ENCODE results near the gene ANO1. TPM values are rescaled to one million over a fixed set of nuclear protein-coding genes. Genes with fewer than 3 reads are reported as not detected.

Gene ANO1
- total and polyA plus RNA-seq, 2 donors (not counting 1 experiment from before 2014, with no cell fraction given), result not detected

- H3K27me3 ChIP-seq (replicated peaks in 1 of 4; ENCODE audit: control extremely low read depth in 1 of 4, control insufficient read depth in 3 of 4, insufficient read depth in 4 of 4, low read length in 3 of 4), result no peaks in the 10 kb centered on the region
- Mint-ChIP-seq H3K9me3 (ENCODE audit: insufficient read depth) (no peaks in the 10 kb centered on the region), H3K27me3 (peaks cover 9% of the 10 kb centered on the region), H3K27ac (no peak overlapping the region), H3K4me3 (no peak overlapping the region), H3K4me1 (no peaks in the 10 kb centered on the region)
- no peaks in the 10 kb centered on the region for H3K36me3 ChIP-seq (replicated peaks in 1 of 2; ENCODE audit: control extremely low read depth in 1 of 2, control insufficient read depth in 1 of 2, extremely low read depth in 1 of 2, insufficient read depth in 2 of 2, low read length in 1 of 2)
- no peak overlapping the region for H3K4me3 ChIP-seq (ENCODE audit: control extremely low read depth in 1 of 5, extremely low read depth in 1 of 5, insufficient read depth in 1 of 5, low read depth in 2 of 5, low read length in 4 of 5)
- ChIA-PET POLR2A (no interaction called here), CTCF (no interaction called here)
- intact Hi-C loops (cut with micrococcal nuclease), result no loop called here
- TF ChIP-seq, protein P1, sequence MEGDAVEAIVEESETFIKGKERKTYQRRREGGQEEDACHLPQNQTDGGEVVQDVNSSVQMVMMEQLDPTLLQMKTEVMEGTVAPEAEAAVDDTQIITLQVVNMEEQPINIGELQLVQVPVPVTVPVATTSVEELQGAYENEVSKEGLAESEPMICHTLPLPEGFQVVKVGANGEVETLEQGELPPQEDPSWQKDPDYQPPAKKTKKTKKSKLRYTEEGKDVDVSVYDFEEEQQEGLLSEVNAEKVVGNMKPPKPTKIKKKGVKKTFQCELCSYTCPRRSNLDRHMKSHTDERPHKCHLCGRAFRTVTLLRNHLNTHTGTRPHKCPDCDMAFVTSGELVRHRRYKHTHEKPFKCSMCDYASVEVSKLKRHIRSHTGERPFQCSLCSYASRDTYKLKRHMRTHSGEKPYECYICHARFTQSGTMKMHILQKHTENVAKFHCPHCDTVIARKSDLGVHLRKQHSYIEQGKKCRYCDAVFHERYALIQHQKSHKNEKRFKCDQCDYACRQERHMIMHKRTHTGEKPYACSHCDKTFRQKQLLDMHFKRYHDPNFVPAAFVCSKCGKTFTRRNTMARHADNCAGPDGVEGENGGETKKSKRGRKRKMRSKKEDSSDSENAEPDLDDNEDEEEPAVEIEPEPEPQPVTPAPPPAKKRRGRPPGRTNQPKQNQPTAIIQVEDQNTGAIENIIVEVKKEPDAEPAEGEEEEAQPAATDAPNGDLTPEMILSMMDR (IDR thresholded peaks at IDR 0.05), result no peak
- no peak for TF ChIP-seq EZH2 (IDR thresholded peaks at IDR 0.05; ENCODE audit: borderline replicate concordance, insufficient read depth, low read depth, low read length, poor library complexity, severe bottlenecking)
- no peaks in the 10 kb centered on the region for H3K79me2 ChIP-seq (ENCODE audit: control insufficient read depth, insufficient read depth, low read length)
- no peaks in the 10 kb centered on the region for H3K9me3 ChIP-seq (ENCODE audit: control extremely low read depth in 1 of 3, control insufficient read depth in 2 of 3, insufficient read depth in 1 of 3, low read length in 2 of 3)
- no peak overlapping the region for H3K27ac ChIP-seq (ENCODE audit: low read length in 2 of 2)
- no peak overlapping the region for H3K4me2 ChIP-seq (replicated peaks; ENCODE audit: low read depth, low read length, poor library complexity, severe bottlenecking)
- H4K20me1 ChIP-seq (ENCODE audit: control insufficient read depth, insufficient read depth, low read length, poor library complexity, severe bottlenecking), result no peaks in the 10 kb centered on the region
- H3K9ac ChIP-seq (ENCODE audit: low read length), result no peak overlapping the region
- no peak for DNase-seq
- H2AFZ ChIP-seq (ENCODE audit: insufficient read depth, low read depth, low read length, poor library complexity, severe bottlenecking), result no peak overlapping the region
- WGBS (ENCODE audit: insufficient coverage), result 94% methylated on average over 5 of the region's 5 CpGs
- H3K4me1 ChIP-seq (ENCODE audit: control insufficient read depth in 2 of 2, insufficient read depth in 2 of 2, low read length in 2 of 2), result no peaks in the 10 kb centered on the region
- no peak for ATAC-seq (ENCODE audit: low read depth)
Measured at GRCh38 chr11:70113801-70114200, 35.7 kb downstream of the ANO1 start.

DNA sequence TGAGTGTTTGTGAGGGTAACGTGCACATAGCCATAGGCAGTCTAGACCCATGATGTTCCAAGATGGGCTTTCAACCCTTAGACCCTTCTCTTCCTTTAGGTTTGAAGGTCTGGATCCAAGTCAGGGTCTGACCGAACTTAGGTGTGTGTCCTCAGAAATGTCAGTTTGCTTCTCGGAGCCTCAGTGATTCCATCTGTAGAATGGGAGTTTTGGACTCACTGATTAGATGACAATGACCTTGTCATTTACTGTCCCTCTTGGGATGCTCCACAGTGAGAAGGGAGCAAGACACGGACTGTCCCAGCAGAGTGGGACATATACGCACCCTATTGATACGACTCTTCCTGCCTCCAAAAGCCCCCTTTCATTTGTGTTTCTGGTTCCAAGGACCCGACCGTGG lies 37.7 kb downstream of the ANO1 start:
- TF ChIP-seq, protein P1 (IDR thresholded peaks at IDR 0.05), result no peak
- TF ChIP-seq EZH2 (IDR thresholded peaks at IDR 0.05; ENCODE audit: borderline replicate concordance, insufficient read depth, low read depth, low read length, poor library complexity, severe bottlenecking), result no peak
- Histone ChIP-seq H3K27ac (ENCODE audit: low read length in 2 of 2) (no peak overlapping the region), H3K9ac (ENCODE audit: low read length) (no peak overlapping the region), H3K4me1 (ENCODE audit: control insufficient read depth in 2 of 2, insufficient read depth in 2 of 2, low read length in 2 of 2) (no peaks in the 10 kb centered on the region), H4K20me1 (ENCODE audit: control insufficient read depth, insufficient read depth, low read length, poor library complexity, severe bottlenecking) (no peaks in the 10 kb centered on the region), H3K79me2 (ENCODE audit: control insufficient read depth, insufficient read depth, low read length) (no peaks in the 10 kb centered on the region), H3K9me3 (ENCODE audit: control extremely low read depth in 1 of 3, control insufficient read depth in 2 of 3, insufficient read depth in 1 of 3, low read length in 2 of 3) (no peaks in the 10 kb centered on the region), H3K36me3 (replicated peaks in 1 of 2; ENCODE audit: control extremely low read depth in 1 of 2, control insufficient read depth in 1 of 2, extremely low read depth in 1 of 2, insufficient read depth in 2 of 2, low read length in 1 of 2) (no peaks in the 10 kb centered on the region), H3K4me3 (ENCODE audit: control extremely low read depth in 1 of 5, extremely low read depth in 1 of 5, insufficient read depth in 1 of 5, low read depth in 2 of 5, low read length in 4 of 5) (no peak overlapping the region), H2AFZ (ENCODE audit: insufficient read depth, low read depth, low read length, poor library complexity, severe bottlenecking) (no peak overlapping the region), H3K27me3 (replicated peaks in 1 of 4; ENCODE audit: control extremely low read depth in 1 of 4, control insufficient read depth in 3 of 4, insufficient read depth in 4 of 4, low read length in 3 of 4) (no peaks in the 10 kb centered on the region), H3K4me2 (replicated peaks; ENCODE audit: low read depth, low read length, poor library complexity, severe bottlenecking) (no peak overlapping the region)
- ChIA-PET CTCF (no interaction called here), POLR2A (no interaction called here)
- DNase-seq (no peak), ATAC-seq (ENCODE audit: low read depth) (no peak)
- Mint-ChIP-seq H3K4me3 (no peak overlapping the region), H3K4me1 (no peaks in the 10 kb centered on the region), H3K27me3 (peaks cover 18% of the 10 kb centered on the region), H3K27ac (no peak overlapping the region), H3K9me3 (ENCODE audit: insufficient read depth) (peaks cover 4% of the 10 kb centered on the region)
- WGBS (ENCODE audit: insufficient coverage), result 90% methylated on average over 8 of the region's 8 CpGs
- intact Hi-C loops (cut with micrococcal nuclease), result no loop called here

Measured in B cell (primary cell).